Measurements from ENCODE around the gene EPHB1. TPM values are rescaled to one million over a fixed set of nuclear protein-coding genes. Genes with fewer than 3 reads are reported as not detected.
"Not testable (repeated sequence)": the region's sequence is repeated elsewhere in the genome, so short reads cannot be mapped to it uniquely, and the experiment has no call there.

The EPHB1 gene
- total RNA-seq, 1 experiment from 2014 or later = 0.86 TPM

DNA sequence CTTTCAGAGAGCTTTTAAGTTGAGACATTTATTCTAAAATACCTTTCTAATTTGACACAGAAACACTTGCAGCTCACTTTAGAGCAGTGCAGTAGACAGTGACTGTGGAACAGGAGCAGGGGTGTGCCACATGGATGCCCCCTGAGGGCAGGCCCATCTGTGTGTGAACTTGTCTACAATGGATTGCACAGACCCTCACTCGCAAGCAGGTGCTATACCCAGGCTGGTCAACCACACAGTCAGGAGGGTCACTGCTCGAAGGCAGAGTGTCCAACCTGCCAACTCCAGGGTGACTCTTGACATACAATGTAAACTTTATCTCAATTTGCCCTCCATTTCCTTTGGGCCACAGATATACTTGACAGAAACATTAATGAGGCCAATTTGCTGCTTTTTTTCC, 437.2 kb downstream of the EPHB1 start:
- CTCF ChIA-PET = no interaction called here
- intact Hi-C loops (cut with micrococcal nuclease) = no loop called here

DNA sequence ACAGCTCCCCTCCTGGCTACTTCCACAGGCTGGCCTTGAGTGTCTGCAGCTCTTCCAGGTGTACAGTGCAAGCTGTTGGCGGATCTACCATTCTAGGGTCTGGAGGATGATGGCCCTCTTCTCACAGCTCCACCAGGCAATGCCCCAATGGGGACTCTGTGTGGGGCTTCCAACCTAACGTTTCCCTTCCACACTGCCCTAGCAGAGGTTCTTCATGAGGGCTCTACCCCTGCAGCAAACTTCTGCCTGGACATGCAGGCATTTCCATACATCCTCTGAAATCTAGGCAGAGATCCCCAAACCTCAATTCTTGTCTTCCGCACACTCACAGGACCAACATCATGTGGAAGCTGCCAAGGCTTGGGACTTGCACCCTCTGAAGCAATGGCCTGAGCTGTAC, 438.4 kb downstream of the EPHB1 start:
- POLR2A ChIA-PET; CTCF ChIA-PET; BruUV-seq (replicated peaks): not testable (repeated sequence)

More for the DNA sequence above, 437.2 kb downstream of the EPHB1 start:
- no peaks in the 10 kb centered on the region for H3K79me2 ChIP-seq (ENCODE audit: insufficient read depth, low read length)
- no peaks in the 10 kb centered on the region for H4K20me1 ChIP-seq (ENCODE audit: insufficient read depth)
- no peak overlapping the region for H3K9ac ChIP-seq (ENCODE audit: low read length)
- H3K9me2 ChIP-seq (ENCODE audit: insufficient read depth) = no peaks in the 10 kb centered on the region
- ChIA-PET POLR2A (no interaction called here), RAD21 (ENCODE audit: low non-redundant PET in 1 of 2, low total read pairs in 2 of 2, uncharacterized antibody in 2 of 2, unreplicated experiment in 2 of 2) (no interaction called here)
- BruUV-seq (replicated peaks) = no TSS peak
- ATAC-seq = no peak
- no peak overlapping the region for H3K4me2 ChIP-seq (ENCODE audit: low read length)
- TF ChIP-seq SRF (IDR thresholded peaks at IDR 0.05; ENCODE audit: low read depth) = no peak
- TF ChIP-seq CEBPB (IDR thresholded peaks at IDR 0.05; ENCODE audit: low read depth) = no peak
- TF ChIP-seq SP1 (IDR thresholded peaks at IDR 0.05; ENCODE audit: low read depth) = no peak
- TF ChIP-seq YY1 (IDR thresholded peaks at IDR 0.05; ENCODE audit: extremely low read depth, insufficient replicate concordance, low read depth, low read length) = no peak
- no peak overlapping the region for H2AFZ ChIP-seq (ENCODE audit: low read depth, low read length, poor library complexity, severe bottlenecking)
- H3K27me3 ChIP-seq (ENCODE audit: insufficient read depth, low read length) = no peaks in the 10 kb centered on the region; the same call in none of the 2 replicates
- no peaks in the 10 kb centered on the region for H3K36me3 ChIP-seq (ENCODE audit: control insufficient read depth in 1 of 2, insufficient read depth in 2 of 2, low read length in 2 of 2)
- H3K9me3 ChIP-seq (ENCODE audit: control insufficient read depth in 1 of 2, insufficient read depth in 1 of 2, low read depth in 1 of 2, low read length in 2 of 2) = no peaks in the 10 kb centered on the region
- no peak overlapping the region for H3K4me3 ChIP-seq (replicated peaks in 1 of 2; ENCODE audit: low read depth in 1 of 2, low read length in 2 of 2)
- no peaks in the 10 kb centered on the region for H3K4me1 ChIP-seq (ENCODE audit: control insufficient read depth in 1 of 2, insufficient read depth in 2 of 2, low read length in 2 of 2)
- no peak for DNase-seq (ENCODE audit: low read depth, low spot score)
- H3K27ac ChIP-seq (ENCODE audit: low read depth, low read length) = no peak overlapping the region

More for the DNA sequence above, 438.4 kb downstream of the EPHB1 start:
- H3K27ac ChIP-seq (ENCODE audit: low read depth, low read length); H3K4me2 ChIP-seq (ENCODE audit: low read length); H4K20me1 ChIP-seq (ENCODE audit: insufficient read depth); ATAC-seq; H3K4me3 ChIP-seq (replicated peaks in 1 of 2; ENCODE audit: low read depth in 1 of 2, low read length in 2 of 2); H3K36me3 ChIP-seq (ENCODE audit: control insufficient read depth in 1 of 2, insufficient read depth in 2 of 2, low read length in 2 of 2); H3K9ac ChIP-seq (ENCODE audit: low read length); RAD21 ChIA-PET (ENCODE audit: low non-redundant PET in 1 of 2, low total read pairs in 2 of 2, uncharacterized antibody in 2 of 2, unreplicated experiment in 2 of 2); DNase-seq (ENCODE audit: low read depth, low spot score); H3K9me2 ChIP-seq (ENCODE audit: insufficient read depth); H3K4me1 ChIP-seq (ENCODE audit: control insufficient read depth in 1 of 2, insufficient read depth in 2 of 2, low read length in 2 of 2); H2AFZ ChIP-seq (ENCODE audit: low read depth, low read length, poor library complexity, severe bottlenecking); H3K27me3 ChIP-seq (ENCODE audit: insufficient read depth, low read length); H3K79me2 ChIP-seq (ENCODE audit: insufficient read depth, low read length); H3K9me3 ChIP-seq (ENCODE audit: control insufficient read depth in 1 of 2, insufficient read depth in 1 of 2, low read depth in 1 of 2, low read length in 2 of 2); intact Hi-C loops (cut with micrococcal nuclease): not testable (repeated sequence)

All from HCT116 (cell line).